ENCODE data around the gene BCL2.
"Not testable (repeated sequence)": the region's sequence is repeated elsewhere in the genome, so short reads cannot be mapped to it uniquely, and the experiment has no call there.

BCL2 gene

GRCh38 chr18:63205791-63206252, 113.7 kb downstream of the BCL2 start:
- Histone ChIP-seq H3K27ac (ENCODE audit: low read length) (no peak overlapping the region), H3K79me2 (ENCODE audit: low read length) (peaks cover 98% of the 10 kb centered on the region), H4K20me1 (ENCODE audit: insufficient read depth, low read length) (peaks cover 97% of the 10 kb centered on the region), H3K9ac (ENCODE audit: low read length) (no peak overlapping the region), H3K27me3 (ENCODE audit: low read depth, low read length) (no peaks in the 10 kb centered on the region), H3K36me3 (replicated peaks; ENCODE audit: low read depth, low read length) (peaks cover 54% of the 10 kb centered on the region), H3K4me3 (ENCODE audit: low read length) (no peak overlapping the region), H3K9me3 (ENCODE audit: insufficient read depth, low read length) (no peaks in the 10 kb centered on the region), H3K4me2 (ENCODE audit: low read length) (no peak overlapping the region), H2AFZ (ENCODE audit: low read depth, low read length) (no peak overlapping the region), H3K4me1 (ENCODE audit: low read length) (peaks cover 54% of the 10 kb centered on the region)
- TF ChIP-seq, protein P1, sequence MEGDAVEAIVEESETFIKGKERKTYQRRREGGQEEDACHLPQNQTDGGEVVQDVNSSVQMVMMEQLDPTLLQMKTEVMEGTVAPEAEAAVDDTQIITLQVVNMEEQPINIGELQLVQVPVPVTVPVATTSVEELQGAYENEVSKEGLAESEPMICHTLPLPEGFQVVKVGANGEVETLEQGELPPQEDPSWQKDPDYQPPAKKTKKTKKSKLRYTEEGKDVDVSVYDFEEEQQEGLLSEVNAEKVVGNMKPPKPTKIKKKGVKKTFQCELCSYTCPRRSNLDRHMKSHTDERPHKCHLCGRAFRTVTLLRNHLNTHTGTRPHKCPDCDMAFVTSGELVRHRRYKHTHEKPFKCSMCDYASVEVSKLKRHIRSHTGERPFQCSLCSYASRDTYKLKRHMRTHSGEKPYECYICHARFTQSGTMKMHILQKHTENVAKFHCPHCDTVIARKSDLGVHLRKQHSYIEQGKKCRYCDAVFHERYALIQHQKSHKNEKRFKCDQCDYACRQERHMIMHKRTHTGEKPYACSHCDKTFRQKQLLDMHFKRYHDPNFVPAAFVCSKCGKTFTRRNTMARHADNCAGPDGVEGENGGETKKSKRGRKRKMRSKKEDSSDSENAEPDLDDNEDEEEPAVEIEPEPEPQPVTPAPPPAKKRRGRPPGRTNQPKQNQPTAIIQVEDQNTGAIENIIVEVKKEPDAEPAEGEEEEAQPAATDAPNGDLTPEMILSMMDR (IDR thresholded peaks at IDR 0.05; ENCODE audit: low read depth, low read length), result no peak
- no peak for TF ChIP-seq EZH2phosphoT487 (IDR thresholded peaks at IDR 0.05; ENCODE audit: low read depth)

DNA sequence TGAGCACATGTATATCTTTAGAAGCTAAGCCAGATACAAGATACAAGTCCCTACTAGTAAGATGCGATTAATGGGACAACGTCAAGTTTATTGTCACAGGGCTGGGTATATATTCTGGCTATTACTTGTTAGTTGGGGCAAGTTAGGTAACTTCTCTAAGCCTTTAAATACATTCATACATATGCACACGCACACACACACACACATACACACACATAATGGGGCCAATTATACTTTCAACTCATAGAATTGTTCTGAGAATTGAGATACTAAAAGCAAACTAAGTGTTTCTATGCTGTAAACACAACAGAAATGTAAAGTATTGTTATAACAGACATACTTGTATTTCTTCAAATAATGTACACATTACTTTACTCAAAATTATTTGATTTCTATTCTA, 116.1 kb downstream of the BCL2 start:
- Histone ChIP-seq H3K79me2 (ENCODE audit: low read length) (peaks cover 98% of the 10 kb centered on the region), H2AFZ (ENCODE audit: low read depth, low read length) (no peak overlapping the region), H3K36me3 (replicated peaks; ENCODE audit: low read depth, low read length) (peaks cover 54% of the 10 kb centered on the region), H3K27ac (ENCODE audit: low read length) (no peak overlapping the region), H3K4me2 (ENCODE audit: low read length) (no peak overlapping the region), H3K4me3 (ENCODE audit: low read length) (no peak overlapping the region), H3K4me1 (ENCODE audit: low read length) (peaks cover 46% of the 10 kb centered on the region), H3K9me3 (ENCODE audit: insufficient read depth, low read length) (no peaks in the 10 kb centered on the region), H3K27me3 (ENCODE audit: low read depth, low read length) (no peaks in the 10 kb centered on the region), H4K20me1 (ENCODE audit: insufficient read depth, low read length) (peaks cover 97% of the 10 kb centered on the region), H3K9ac (ENCODE audit: low read length) (no peak overlapping the region)
- TF ChIP-seq, protein P1 (IDR thresholded peaks at IDR 0.05; ENCODE audit: low read depth, low read length), result no peak
- no peak for TF ChIP-seq EZH2phosphoT487 (IDR thresholded peaks at IDR 0.05; ENCODE audit: low read depth)

DNA sequence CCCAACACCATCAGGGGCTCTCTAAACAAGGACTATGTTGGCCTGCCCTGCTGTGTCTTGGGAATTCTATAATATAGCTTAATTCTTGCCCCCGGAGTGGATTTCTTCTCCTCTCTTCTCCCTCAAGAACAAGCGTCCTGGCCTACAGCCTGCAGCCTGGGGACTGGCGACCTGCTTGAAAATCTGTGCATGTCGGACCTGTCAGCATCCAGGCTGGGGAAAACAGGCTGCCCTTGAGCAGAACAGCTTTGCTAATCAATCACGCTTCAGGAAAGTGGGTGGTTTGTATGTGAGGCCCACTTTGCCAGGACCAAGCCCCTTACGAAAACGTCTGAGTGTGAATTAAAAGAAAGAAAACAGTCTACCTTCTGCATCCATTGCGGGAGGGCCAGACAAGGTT, 116.7 kb downstream of the BCL2 start:
- H2AFZ ChIP-seq (ENCODE audit: low read depth, low read length), result no peak overlapping the region
- no peaks in the 10 kb centered on the region for H3K27me3 ChIP-seq (ENCODE audit: low read depth, low read length)
- no peak for TF ChIP-seq EZH2phosphoT487 (IDR thresholded peaks at IDR 0.05; ENCODE audit: low read depth)
- TF ChIP-seq, protein P1 (IDR thresholded peaks at IDR 0.05; ENCODE audit: low read depth, low read length), result no peak
- peaks cover 52% of the 10 kb centered on the region for H3K36me3 ChIP-seq (replicated peaks; ENCODE audit: low read depth, low read length)
- no peaks in the 10 kb centered on the region for H3K9me3 ChIP-seq (ENCODE audit: insufficient read depth, low read length)
- H3K4me2 ChIP-seq (ENCODE audit: low read length), result no peak overlapping the region
- H3K9ac ChIP-seq (ENCODE audit: low read length), result no peak overlapping the region
- peaks cover 98% of the 10 kb centered on the region for H3K79me2 ChIP-seq (ENCODE audit: low read length)
- H3K27ac ChIP-seq (ENCODE audit: low read length), result no peak overlapping the region
- no peak overlapping the region for H3K4me3 ChIP-seq (ENCODE audit: low read length)
- H3K4me1 ChIP-seq (ENCODE audit: low read length), result peaks cover 46% of the 10 kb centered on the region
- H4K20me1 ChIP-seq (ENCODE audit: insufficient read depth, low read length), result peaks cover 97% of the 10 kb centered on the region

DNA sequence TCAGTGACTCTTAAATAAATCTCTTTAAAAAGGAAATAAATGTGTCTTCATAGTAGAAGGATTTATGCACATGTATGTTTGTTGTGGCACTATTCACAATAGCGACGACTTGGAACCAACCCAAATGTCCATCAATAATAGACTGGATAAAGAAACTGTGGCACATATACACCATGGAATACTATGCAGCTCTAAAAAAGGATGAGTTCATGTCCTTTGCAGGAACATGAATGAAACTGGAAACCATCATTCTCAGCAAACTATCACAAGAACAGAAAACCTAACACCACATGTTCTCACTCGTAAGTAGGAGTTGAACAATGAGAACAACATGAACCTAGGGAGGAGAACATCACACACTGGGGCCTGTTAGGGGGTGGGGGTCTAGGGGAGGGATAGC, 118.1 kb downstream of the BCL2 start:
- H2AFZ ChIP-seq (ENCODE audit: low read depth, low read length); H3K4me3 ChIP-seq (ENCODE audit: low read length); H3K9me3 ChIP-seq (ENCODE audit: insufficient read depth, low read length); H3K27ac ChIP-seq (ENCODE audit: low read length); H3K27me3 ChIP-seq (ENCODE audit: low read depth, low read length); H3K4me2 ChIP-seq (ENCODE audit: low read length); H3K9ac ChIP-seq (ENCODE audit: low read length): not testable (repeated sequence)
- H3K4me1 ChIP-seq (ENCODE audit: low read length), result peaks cover 43% of the 10 kb centered on the region
- peaks cover 49% of the 10 kb centered on the region for H3K36me3 ChIP-seq (replicated peaks; ENCODE audit: low read depth, low read length)
- peaks cover 98% of the 10 kb centered on the region for H3K79me2 ChIP-seq (ENCODE audit: low read length)
- H4K20me1 ChIP-seq (ENCODE audit: insufficient read depth, low read length), result peaks cover 96% of the 10 kb centered on the region
